Measurements from ENCODE around the gene WDR82.

The WDR82 gene

DNA sequence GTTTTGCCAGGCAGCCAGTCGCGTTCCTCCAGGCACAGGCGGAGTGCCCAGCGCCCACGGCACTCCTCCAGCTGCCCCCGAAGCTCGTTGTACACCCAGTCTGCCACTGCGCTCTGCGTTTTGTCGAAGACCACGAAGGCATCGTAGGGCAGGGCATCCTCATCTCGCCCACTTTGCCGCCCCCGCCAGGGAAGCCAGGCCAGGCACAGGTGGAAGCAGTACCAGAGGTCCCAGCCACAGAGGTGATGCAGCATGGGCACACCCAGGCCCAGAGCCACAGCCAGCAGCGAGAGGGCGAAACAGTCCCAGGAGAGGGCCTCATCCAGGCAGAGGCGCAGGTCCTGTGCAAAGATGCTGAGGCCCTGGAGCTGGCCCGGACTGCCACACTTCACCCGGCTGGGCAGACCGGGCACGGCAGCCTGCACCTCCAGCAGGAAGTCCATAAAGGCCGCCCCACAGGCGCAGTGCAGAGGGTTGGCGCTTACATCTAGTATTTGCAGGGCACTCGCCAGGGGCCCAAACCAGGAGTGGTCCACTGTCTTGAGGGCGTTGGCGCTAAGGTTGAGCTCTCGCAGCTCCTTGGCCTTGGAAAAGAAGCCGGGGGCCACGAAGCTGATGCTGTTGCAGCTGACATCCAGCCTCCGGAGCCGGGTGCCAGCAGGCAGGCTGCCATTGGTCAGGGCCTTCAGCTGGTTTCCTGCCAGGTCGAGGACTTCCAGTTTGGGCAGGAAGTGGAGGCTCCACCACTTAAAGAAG is 56.7 kb downstream of the WDR82 start:
- peak; percentile 59 for DNase-seq

GRCh38 chr3:52221141-52221562 is 57.3 kb downstream of the WDR82 start:
- no peak for DNase-seq

DNA sequence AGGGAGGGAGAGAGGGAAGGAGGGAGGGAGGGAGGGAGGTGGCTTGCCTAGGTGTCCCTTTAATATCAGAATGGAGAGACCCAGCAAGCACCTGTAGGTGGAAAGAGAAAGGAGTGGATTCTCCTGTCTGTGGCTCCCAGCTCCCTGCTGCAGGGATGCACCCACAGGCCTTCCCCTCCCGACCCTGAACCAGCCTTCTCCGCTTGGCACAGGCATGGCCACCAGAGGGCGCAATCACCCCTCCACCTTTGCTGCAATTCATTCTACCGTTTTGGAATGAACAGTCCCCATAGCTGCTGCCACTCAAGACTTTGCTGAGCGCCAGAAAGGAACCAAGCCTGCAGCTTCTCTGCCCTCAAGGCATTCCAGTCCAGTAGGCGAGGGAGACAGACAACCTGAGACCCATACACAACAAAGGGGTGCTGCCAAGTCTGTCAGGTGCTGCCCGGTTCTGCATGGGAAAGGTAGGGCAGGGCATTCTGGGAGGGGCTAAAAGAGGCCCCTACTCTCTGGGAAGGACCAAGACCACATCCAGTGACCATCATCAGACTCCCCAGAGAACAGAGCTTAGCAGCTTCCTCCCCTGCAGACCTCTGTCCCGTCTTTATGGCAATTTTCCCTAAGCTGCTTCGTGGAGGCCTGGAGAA is 57.9 kb downstream of the WDR82 start:
- peak; percentile 90 for DNase-seq

- no peak for DNase-seq
Measured at GRCh38 chr3:52218937-52219650, 59.4 kb downstream of the WDR82 start.

DNA sequence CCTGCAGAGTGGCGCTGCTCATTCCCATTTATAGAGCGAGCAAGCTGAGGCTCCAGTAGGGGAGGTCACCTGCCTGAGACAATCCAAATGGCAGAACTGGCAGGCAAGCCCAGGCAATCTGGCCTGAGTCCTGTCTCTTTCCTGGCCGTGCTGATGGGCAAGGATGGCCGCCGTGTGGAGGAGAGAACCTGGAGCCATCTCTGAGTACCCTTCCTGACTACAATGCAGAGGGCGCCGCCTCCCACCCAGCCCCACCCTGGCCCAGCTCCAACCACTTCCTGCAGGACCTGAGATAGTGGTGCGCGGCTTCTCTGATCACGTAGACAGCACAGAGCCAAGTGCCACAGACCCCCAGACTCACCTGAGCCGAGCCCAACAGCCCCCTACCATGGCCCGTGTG is 60.0 kb downstream of the WDR82 start:
- no peak for DNase-seq

DNA sequence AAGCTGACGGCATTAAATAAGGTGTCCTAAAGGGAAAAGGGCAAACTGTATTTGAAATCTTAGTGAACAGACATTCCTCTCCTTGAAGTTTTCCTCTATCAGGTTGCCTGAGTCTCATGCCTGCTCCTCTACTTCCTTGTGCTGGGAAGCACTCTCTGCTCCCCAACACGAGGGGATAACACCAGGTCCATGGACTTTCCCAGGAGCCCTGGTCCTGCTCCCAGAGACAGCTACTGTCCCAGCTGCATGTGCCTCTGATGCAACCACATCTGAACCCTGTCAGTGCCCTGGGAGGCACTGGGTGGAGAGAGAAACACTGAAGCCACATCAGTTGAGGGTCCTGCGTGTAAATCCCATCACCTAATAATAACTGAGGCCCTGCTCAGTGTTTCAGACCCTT is 60.4 kb downstream of the WDR82 start:
- DNase-seq: no peak

- no peak for DNase-seq
Measured at GRCh38 chr3:52217409-52217805, 61.0 kb downstream of the WDR82 start.

- DNase-seq: no peak
Measured at GRCh38 chr3:52216585-52217408, 61.7 kb downstream of the WDR82 start.

DNA sequence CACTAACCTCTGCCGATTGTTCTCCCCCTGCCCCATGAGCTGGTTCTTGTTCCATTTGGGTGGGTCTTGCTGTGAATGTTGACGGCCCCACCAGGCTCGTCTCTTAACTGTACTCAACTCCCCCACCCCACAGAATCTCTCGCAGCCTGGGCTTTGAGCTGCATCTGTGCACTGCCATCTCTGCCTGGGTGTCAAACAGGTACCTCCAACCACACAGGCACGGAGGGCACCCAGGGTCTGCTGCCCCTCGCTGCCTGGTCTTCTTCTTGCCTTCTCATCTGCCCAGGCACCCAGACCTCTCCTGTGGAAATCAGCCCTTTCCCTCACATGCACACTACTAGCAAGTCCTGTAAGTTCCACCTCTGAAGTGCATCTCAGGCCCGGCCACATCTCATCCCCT is 63.1 kb downstream of the WDR82 start:
- DNase-seq: no peak

DNA sequence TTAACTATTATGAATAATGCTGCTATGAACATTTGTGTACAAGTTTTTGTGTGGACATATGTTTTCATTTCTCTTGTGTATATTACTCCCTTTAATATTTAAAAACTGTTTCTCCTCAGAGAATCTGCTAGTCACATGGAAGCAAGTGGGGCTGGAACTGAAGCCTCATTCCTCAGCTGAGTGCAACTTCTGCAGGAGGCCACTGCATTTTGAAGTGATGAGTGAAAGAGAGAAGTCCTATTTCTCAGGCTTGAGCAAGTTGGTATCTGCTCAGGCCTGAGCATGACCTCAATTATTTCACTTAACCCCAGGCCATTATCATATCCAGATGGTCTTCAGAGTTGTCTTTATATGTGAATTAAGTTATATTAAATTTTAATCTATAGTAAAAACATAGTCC is 64.5 kb downstream of the WDR82 start:
- DNase-seq: no peak

DNA sequence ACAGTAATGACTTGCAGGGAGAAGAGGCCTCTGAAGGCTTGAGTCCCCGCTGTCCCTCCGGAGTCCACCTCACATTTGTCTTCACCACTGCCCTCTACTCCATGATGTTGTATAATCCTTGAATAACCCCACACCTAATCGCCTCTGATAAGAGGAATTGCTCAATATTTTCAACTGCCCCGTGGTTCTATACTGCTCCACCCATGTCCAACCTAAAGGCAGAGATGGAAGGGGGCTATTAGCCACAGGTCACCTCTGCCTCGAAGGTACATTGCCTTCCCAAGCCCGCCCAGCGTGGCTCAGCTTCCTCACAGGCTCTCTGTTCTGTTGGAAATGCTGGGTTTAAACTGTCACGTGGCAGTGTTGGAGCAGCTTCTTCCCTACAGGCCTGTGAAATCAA is 65.4 kb downstream of the WDR82 start:
- no peak for DNase-seq

- no peak for DNase-seq
Measured at GRCh38 chr3:52211268-52211891, 67.1 kb downstream of the WDR82 start.

- no peak for DNase-seq
Measured at GRCh38 chr3:52210550-52211046, 67.9 kb downstream of the WDR82 start.

GRCh38 chr3:52210037-52210436 is 68.4 kb downstream of the WDR82 start:
- no peak for DNase-seq

DNA sequence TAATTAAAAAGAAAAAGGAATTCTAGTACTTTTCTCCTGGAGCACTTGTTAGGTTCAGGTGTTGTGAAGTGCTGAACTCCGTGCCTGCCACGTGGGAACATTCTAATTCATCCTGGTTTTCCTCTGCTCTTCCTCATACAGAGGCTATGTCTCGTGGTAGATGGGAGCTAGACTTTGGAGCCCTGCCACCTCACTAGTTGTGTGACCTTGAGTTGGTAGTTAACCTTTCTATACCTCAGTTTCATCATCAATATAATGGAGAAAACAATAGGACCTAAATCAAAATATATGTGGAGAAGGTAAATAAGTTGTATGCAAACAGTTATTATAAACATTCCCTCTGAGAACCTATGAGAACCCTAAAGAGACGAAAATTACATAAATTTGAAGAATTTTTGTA is 69.9 kb downstream of the WDR82 start:
- DNase-seq: no peak

DNA sequence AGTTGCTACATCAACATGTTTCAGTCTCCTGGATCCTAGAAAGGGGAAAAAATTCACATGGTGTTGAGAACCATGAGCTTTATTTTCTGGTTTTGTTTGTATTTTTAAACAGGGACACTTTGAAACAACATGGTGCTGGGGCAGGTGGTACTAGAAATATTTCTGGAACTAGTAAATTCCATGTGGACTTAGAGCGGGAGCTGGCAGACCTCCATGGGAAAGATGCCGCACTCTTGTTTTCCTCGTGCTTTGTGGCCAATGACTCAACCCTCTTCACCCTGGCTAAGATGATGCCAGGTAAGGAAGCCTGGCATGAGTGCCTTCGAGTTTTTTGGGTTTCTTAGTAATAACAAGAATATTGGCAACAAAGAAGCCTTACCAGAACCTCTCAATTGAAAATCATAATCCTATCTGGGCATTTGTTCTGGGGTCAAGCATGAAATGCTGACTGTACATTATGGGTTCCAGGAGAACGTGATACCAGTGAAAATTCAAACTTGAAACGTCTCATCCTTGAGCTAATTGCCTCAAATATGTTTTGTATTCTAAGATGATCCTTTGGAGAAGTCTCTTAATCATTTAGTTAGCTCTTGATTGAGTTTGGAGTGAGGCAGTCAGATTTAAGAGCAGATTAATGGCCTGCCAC is 72.6 kb downstream of the WDR82 start:
- DNase-seq: no peak
